K562 (cell line): ENCODE measurements around the gene ERC2. TPM values are rescaled to one million over a fixed set of nuclear protein-coding genes. Genes with fewer than 3 reads are reported as not detected.
A peak's percentile ranks its signal among the peaks of the same experiment; 100 is the strongest.

Experiments used
- ATAC-seq: fragments of 200-7000 bp; cut with Tn5 transposase; 3 replicates; pipeline ENCODE4 v1.9.1; 2020; ENCODE audit warnings: moderate library complexity
- BruUV-seq: library from RNA; stranded (reverse); fragments of 400-500 nt; replicated peaks from 2 replicates; lab custom pipeline; 2021; lab: Mats Ljungman, UMichigan
- CTCF ChIA-PET: fragments of 300-600 bp; formaldehyde crosslinking; extraction: SDS; loops from one replicate; lab custom pipeline; 2021; ENCODE audit warnings: low intra/inter-chr PET ratio; lab: Yijun Ruan, JAX
- POLR2A ChIA-PET: fragments of 300-600, 350-650 bp; sonication (Branson Sonifier 250); formaldehyde crosslinking; extraction: SDS; loops from one replicate; lab custom pipeline; 2021; ENCODE audit warnings: antibody characterized with exemption, inconsistent platforms; lab: Yijun Ruan, JAX
- DNase-seq, 4 experiments: peaks; one replicate each; pipeline versions ENCODE4 v3.0.0 to v3.0.0-alpha.2; 2011 to 2018; ENCODE audit warnings: low spot score in 3 of 4, mixed read lengths in 3 of 4; ENCODE audit errors: extremely low read depth in 1 of 4
- FAIRE-seq: peaks from 2 replicates; lab custom pipeline; 2011; peaks lifted over from hg19 to GRCh38; lab: Jason Lieb, UNC
- H2AFZ ChIP-seq: 2 replicates; pipeline ENCODE4 v1.6.0; 2011; ENCODE audit warnings: low read depth, low read length, control low read depth, inconsistent platforms
- H3K27ac ChIP-seq: fragments of 200-600 bp; 3 replicates; pipeline ENCODE4 v1.8.0; 2011; ENCODE audit warnings: low read depth, mild to moderate bottlenecking, control low read depth, inconsistent platforms, low read length, moderate library complexity, mixed read lengths; ENCODE audit errors: extremely low read depth
- H3K27me3 ChIP-seq, 2 experiments: fragments of 300-600 bp in 1 of 2; 2 replicates in 1 of 2; 3 replicates in 1 of 2; pipeline versions ENCODE4 v1.6.0 to v1.8.0; 2011; ENCODE audit warnings: inconsistent platforms in 2 of 2, low read length in 2 of 2, mild to moderate bottlenecking in 1 of 2, mixed read lengths in 1 of 2, moderate library complexity in 1 of 2; ENCODE audit not compliant: control insufficient read depth in 2 of 2, insufficient read depth in 2 of 2
- H3K36me3 ChIP-seq: fragments of 300-600 bp; 3 replicates; pipeline ENCODE4 v1.8.0; 2011; ENCODE audit warnings: mild to moderate bottlenecking, low read length, inconsistent platforms; ENCODE audit not compliant: control insufficient read depth, insufficient read depth
- H3K4me1 ChIP-seq, 2 experiments: fragments of 200-600 bp in 1 of 2; replicated peaks in 1 of 2; 2 replicates in 1 of 2; 3 replicates in 1 of 2; pipeline versions ENCODE4 v1.5.1 to v1.8.0; 2011; ENCODE audit warnings: inconsistent platforms in 2 of 2, low read length in 2 of 2, mild to moderate bottlenecking in 1 of 2, mixed read lengths in 1 of 2, moderate library complexity in 1 of 2; ENCODE audit not compliant: control insufficient read depth in 2 of 2, insufficient read depth in 2 of 2
- H3K4me2 ChIP-seq: 2 replicates; pipeline ENCODE4 v1.6.1; 2011; ENCODE audit warnings: low read length, control low read depth, inconsistent platforms, mixed read lengths; ENCODE audit not compliant: insufficient read depth
- H3K4me3 ChIP-seq: fragments of 200-600 bp; sonication (generic), shearing (Covaris generic); 2 replicates; pipeline ENCODE4 v1.5.1; 2016; ENCODE audit warnings: control low read depth, inconsistent platforms
- H3K79me2 ChIP-seq: fragments of 200-600 bp; 3 replicates; pipeline ENCODE4 v1.8.0; 2011; ENCODE audit warnings: low read length, inconsistent platforms; ENCODE audit not compliant: control insufficient read depth, insufficient read depth
- H3K9ac ChIP-seq, 2 experiments: 2 replicates each; pipeline versions ENCODE4 v1.6.0 to v1.6.1; 2011; ENCODE audit warnings: low read depth in 2 of 2, low read length in 2 of 2, control low read depth in 1 of 2, inconsistent platforms in 1 of 2, mild to moderate bottlenecking in 1 of 2, mixed read lengths in 1 of 2; ENCODE audit not compliant: insufficient read depth in 1 of 2
- H3K9me1 ChIP-seq: one replicate; pipeline ENCODE4 v1.6.0; 2011; ENCODE audit warnings: inconsistent platforms, mild to moderate bottlenecking, low read length, moderate library complexity; ENCODE audit not compliant: control insufficient read depth, insufficient read depth
- H3K9me3 ChIP-seq: replicated peaks from 2 replicates; pipeline ENCODE4 v1.5.1; 2011; ENCODE audit warnings: low read depth, low read length, inconsistent platforms; ENCODE audit not compliant: control insufficient read depth, insufficient read depth
- H4K20me1 ChIP-seq: replicated peaks from 2 replicates; pipeline ENCODE4 v1.6.1; 2011; ENCODE audit warnings: low read length, inconsistent platforms, mixed read lengths; ENCODE audit not compliant: control insufficient read depth, insufficient read depth
- EZH2 ChIP-seq: IDR thresholded peaks from 2 replicates; pipeline ENCODE4 v1.6.1; 2012; ENCODE audit warnings: low read depth, mild to moderate bottlenecking, inconsistent platforms, low read length, borderline replicate concordance
- WGBS: fragments of 100-300 bp; shearing (Covaris generic); methylation state at CpG from one replicate; pipeline ENCODE4 v1.1.6; 2016; ENCODE audit warnings: low coverage, mixed read lengths; ENCODE audit not compliant: insufficient coverage; ENCODE audit errors: missing lambda C conversion rate; 5-methylcytosine and 5-hydroxymethylcytosine counted together
- in situ Hi-C: fragments of 300-500 bp; cut with MboI; formaldehyde crosslinking; loops from 4 replicates; pipeline ENCODE4 v1.15.0; 2018; ENCODE audit warnings: inconsistent platforms, mixed read lengths
- intact Hi-C: fragments of 100-400 bp; cut with micrococcal nuclease; formaldehyde crosslinking; loops from 2 replicates; pipeline ENCODE4 v1.14.2; 2022
- polyA plus RNA-seq, 8 experiments: library from polyadenylated mRNA; depleted of rRNA in 4 of 8; stranded (reverse) in 5 of 8; unstranded in 3 of 8; fragments of >200 nt; fragmentation: Nextera tagmentation in 2 of 8; fragmentation: Illumina TruSeq in 1 of 8; extraction: Ambion mirVana in 2 of 8; extraction: Trizol in 1 of 8; gene quantifications; 2 replicates each; pipeline versions ENCODE4 v1.2.1 to v1.2.3, GENCODE V29; 2011 to 2014; ENCODE audit warnings: inconsistent platforms in 1 of 8, missing spikeins in 1 of 8
- total RNA-seq, 7 experiments: library from RNA; depleted of rRNA in 6 of 7; stranded (reverse); fragments of >200 nt in 6 of 7; fragmentation: Illumina TruSeq in 2 of 7; extraction: Trizol in 2 of 7; gene quantifications; 2 replicates each; pipeline versions ENCODE4 v1.2.1 to v1.2.3, GENCODE V29; 2011 to 2021; ENCODE audit warnings: low replicate concordance in 1 of 7
- TF ChIP-seq, protein P1 (sequence below), 2 experiments: fragments of 450-650 bp in 1 of 2; sonication (generic) in 1 of 2; formaldehyde crosslinking in 1 of 2; IDR thresholded peaks; 2 replicates each; pipeline versions ENCODE4 v1.7.1 to v1.9.0; 2016 to 2022; ENCODE audit warnings: inconsistent platforms in 1 of 2, mild to moderate bottlenecking in 1 of 2, missing genetic modification reagents in 1 of 2

ERC2 gene
- total and polyA plus RNA-seq, 9 of the 15 experiments (the other 6 are each of a cell fraction or from before 2014, with no cell fraction given), result 0.04 to 0.18 (median 0.07) TPM; not detected in 2

GRCh38 chr3:55807210-55807609 lies 661.1 kb downstream of the ERC2 start:
- H3K4me1 ChIP-seq, result no peaks in the 10 kb centered on the region
- CTCF ChIA-PET, result no interaction called here
- no peak overlapping the region for H3K27ac ChIP-seq
- no peak for TF ChIP-seq EZH2
- TF ChIP-seq, protein P1, sequence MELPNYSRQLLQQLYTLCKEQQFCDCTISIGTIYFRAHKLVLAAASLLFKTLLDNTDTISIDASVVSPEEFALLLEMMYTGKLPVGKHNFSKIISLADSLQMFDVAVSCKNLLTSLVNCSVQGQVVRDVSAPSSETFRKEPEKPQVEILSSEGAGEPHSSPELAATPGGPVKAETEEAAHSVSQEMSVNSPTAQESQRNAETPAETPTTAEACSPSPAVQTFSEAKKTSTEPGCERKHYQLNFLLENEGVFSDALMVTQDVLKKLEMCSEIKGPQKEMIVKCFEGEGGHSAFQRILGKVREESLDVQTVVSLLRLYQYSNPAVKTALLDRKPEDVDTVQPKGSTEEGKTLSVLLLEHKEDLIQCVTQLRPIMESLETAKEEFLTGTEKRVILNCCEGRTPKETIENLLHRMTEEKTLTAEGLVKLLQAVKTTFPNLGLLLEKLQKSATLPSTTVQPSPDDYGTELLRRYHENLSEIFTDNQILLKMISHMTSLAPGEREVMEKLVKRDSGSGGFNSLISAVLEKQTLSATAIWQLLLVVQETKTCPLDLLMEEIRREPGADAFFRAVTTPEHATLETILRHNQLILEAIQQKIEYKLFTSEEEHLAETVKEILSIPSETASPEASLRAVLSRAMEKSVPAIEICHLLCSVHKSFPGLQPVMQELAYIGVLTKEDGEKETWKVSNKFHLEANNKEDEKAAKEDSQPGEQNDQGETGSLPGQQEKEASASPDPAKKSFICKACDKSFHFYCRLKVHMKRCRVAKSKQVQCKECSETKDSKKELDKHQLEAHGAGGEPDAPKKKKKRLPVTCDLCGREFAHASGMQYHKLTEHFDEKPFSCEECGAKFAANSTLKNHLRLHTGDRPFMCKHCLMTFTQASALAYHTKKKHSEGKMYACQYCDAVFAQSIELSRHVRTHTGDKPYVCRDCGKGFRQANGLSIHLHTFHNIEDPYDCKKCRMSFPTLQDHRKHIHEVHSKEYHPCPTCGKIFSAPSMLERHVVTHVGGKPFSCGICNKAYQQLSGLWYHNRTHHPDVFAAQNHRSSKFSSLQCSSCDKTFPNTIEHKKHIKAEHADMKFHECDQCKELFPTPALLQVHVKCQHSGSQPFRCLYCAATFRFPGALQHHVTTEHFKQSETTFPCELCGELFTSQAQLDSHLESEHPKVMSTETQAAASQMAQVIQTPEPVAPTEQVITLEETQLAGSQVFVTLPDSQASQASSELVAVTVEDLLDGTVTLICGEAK (IDR thresholded peaks at IDR 0.05), result 0 out of 2 replicates have a peak, but pooled peaks have one; percentile 26
- TF ChIP-seq, protein P1 (CRISPR knock-in tag; IDR thresholded peaks at IDR 0.05), result no peak
- H3K4me2 ChIP-seq, result no peak overlapping the region
- BruUV-seq, result no TSS peak
- H3K36me3 ChIP-seq, result no peaks in the 10 kb centered on the region
- no peaks in the 10 kb centered on the region for H4K20me1 ChIP-seq
- no peak overlapping the region for H3K9ac ChIP-seq
- no peak for FAIRE-seq
- H3K27me3 ChIP-seq, result no peaks in the 10 kb centered on the region
- H3K9me1 ChIP-seq, result no peaks in the 10 kb centered on the region
- intact Hi-C loops, result no loop called here
- no peak for ATAC-seq
- POLR2A ChIA-PET, result interaction anchor here (0.5 kb wide), 1 partner anchor 17 kb away, joined by 3 read pairs; no protein-coding TSS in a partner anchor
- no peaks in the 10 kb centered on the region for H3K79me2 ChIP-seq
- WGBS, result 0% methylated on average over 1 of the region's 1 CpG
- no peaks in the 10 kb centered on the region for H3K9me3 ChIP-seq
- in situ Hi-C loops, result no loop called here
- DNase-seq, result no peak
- H2AFZ ChIP-seq, result no peak overlapping the region
- H3K4me3 ChIP-seq, result no peak overlapping the region
